ENCODE data around the gene IL12RB2.

DNA sequence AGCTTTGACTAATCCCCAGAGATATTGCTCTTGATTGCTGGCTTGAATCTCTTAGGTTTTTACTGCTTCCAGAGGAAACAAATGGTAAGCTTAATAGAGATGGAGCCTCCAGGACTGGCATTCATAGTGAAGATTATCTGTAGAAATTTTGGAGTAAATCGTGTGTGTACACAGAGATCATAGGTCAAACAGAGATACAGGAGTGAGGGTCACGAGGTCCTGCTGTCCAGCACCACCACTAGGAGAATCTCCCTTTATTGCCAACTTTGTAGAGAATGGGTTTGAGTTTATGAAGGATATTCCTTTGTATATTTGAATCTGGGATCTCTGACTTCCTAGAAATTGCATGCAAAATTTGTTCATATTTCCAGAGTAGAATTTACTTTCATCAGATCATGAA, 130.3 kb downstream of the IL12RB2 start:
- TF ChIP-seq, protein P1, sequence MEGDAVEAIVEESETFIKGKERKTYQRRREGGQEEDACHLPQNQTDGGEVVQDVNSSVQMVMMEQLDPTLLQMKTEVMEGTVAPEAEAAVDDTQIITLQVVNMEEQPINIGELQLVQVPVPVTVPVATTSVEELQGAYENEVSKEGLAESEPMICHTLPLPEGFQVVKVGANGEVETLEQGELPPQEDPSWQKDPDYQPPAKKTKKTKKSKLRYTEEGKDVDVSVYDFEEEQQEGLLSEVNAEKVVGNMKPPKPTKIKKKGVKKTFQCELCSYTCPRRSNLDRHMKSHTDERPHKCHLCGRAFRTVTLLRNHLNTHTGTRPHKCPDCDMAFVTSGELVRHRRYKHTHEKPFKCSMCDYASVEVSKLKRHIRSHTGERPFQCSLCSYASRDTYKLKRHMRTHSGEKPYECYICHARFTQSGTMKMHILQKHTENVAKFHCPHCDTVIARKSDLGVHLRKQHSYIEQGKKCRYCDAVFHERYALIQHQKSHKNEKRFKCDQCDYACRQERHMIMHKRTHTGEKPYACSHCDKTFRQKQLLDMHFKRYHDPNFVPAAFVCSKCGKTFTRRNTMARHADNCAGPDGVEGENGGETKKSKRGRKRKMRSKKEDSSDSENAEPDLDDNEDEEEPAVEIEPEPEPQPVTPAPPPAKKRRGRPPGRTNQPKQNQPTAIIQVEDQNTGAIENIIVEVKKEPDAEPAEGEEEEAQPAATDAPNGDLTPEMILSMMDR (IDR thresholded peaks at IDR 0.05; ENCODE audit: low read length): no peak
- TF ChIP-seq EZH2 (IDR thresholded peaks at IDR 0.05; ENCODE audit: borderline replicate concordance, low read length): no peak
